Stimulated activated CD4-positive, alpha-beta T cell treated with anti-CD3 and anti-CD28 coated beads, Interleukin-4, amount 100 ng/mL, for 4 hours (primary cell): ENCODE measurements around the gene ANKRD11.

Source experiments
- DNase-seq, 2 experiments: peaks; one replicate each; pipeline ENCODE4 v3.0.0-alpha.2; 2020

ANKRD11 gene

DNA sequence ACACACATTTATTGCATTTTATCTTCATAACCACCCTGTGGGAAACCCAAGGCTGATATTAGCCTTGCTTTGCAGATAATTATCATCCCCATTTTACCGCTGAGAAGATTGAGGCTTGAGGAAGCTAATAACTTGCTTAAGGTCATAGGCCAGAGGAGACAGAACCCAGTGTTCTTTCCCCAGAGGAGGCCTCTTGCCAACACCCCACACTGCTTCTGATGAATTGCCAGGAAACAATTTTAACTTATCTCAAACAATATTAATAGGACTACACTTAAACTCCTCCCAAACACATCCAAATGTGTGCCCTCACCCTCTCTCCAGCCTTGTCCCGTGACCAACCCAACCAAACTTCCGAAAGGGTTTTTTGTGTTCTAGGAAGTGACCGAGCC lies 15.7 kb upstream of the ANKRD11 start:
- no peak for DNase-seq

DNA sequence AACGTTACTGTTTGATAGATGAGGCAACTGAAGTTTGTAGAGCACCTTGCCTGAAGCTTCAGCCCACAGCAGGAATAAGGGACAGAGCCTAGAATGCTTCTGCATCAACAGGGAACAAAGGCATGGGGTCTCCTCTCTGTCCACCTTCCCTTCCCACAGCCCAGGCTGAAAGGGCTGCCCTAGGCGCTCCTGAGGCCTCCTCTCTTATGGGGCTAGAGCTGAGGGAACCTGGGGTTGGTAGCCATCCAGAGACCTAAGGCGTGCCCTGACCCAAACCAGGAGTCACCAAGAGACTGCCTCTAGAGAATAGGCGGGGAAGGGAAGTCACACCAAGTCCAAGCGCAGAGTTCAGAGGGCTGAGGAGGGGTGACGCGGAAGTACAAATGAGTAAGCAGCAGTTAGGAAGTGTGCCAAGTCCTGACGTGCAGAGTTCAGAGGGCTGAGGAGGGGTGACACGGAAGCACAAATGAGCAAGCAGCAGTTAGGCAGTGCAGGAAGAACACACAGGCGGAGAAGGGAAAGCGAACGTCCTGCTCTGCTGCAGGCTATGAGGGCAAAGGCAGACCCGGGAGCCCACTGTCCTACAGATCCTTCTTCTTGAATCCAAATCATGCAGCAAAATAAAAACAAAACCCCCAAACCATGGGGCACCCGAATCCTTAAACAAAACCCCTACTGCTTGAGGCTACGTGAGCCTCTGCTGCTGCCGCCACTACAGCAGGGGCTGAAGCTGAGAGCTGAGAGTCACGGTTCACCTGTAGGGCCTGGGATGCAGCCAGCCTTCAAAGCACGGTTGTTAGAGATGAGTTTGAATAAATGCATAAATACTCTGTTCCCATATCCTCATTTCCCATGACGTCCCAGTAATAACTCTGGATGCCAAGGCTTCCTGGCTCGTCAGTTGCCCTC lies 15.1 kb upstream of the ANKRD11 start:
- peak; percentile 74 to 90 for DNase-seq

DNA sequence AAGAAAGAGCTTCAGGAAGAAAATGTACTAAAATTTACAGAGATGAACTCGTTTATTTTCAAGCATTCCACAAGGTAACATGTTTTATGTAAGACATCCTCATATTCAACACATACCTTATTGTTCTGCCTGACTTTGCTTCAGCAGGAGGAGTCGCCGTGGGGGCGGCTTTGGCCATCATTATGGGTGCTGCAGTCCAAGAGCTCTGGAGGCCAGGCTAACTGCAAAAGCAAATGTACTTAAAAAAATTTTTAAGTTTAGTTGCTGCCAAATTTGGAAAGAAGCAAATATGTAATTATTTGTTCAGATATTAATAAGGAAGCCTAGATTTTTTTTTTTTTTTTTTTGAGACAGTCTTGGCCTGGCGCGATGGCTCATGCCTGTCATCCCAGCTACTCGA lies 13.7 kb upstream of the ANKRD11 start:
- DNase-seq = no peak

DNA sequence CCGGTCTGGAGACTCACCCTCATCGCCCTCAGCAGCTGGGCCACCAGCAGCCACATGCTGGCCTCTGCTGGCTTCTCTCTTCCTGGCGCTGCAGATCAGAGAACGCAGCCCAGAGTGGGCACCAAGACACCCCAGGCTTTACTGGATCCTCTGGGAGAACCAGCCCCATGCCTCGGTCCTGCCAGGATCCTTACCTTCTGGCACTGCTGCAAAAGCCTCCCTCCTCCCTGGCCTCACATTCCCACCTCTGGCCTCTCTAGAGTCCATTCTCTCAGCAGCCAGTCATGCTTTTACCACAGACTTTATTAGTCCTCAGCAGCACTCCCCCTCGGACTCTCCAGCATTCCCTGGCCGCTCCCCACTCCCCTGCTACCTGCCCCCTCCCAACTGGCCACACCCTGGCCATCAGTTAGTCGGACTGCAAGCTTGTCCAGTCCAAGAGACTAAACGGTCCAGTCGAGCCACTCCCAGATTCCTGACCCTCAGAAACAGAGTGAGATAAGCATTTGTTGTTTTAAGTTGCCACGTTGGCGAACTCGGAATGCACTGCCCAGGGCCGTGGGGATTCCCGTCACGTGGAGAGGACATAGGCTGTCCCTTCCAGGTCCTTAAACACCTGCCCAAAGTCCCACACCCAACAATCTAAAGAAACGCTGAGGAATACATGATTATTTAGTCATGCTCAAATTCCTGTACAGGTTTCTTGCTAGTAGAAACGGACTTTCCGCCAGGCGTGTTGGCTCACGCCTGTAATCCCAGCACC lies 11.9 kb upstream of the ANKRD11 start:
- DNase-seq = no peak

DNA sequence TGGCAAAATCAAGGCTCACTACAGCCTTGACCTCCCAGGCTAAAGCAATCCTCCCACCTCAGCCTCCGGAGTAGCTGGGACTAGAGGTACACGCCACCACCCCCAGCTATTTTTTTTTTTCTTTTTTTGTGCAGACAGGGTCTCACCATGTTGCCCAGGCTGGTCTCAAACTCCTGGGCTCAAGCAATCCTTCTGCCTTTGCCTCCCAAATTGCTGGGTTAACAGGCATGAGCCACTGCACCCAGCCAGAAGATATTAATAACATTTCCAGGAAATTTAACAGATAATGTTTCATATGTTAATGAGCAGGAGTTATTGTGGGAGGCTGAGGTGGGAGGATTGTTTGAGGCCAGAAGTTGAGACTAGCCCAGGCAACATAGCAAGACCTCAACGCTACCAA lies 9.4 kb upstream of the ANKRD11 start:
- DNase-seq = no peak

DNA sequence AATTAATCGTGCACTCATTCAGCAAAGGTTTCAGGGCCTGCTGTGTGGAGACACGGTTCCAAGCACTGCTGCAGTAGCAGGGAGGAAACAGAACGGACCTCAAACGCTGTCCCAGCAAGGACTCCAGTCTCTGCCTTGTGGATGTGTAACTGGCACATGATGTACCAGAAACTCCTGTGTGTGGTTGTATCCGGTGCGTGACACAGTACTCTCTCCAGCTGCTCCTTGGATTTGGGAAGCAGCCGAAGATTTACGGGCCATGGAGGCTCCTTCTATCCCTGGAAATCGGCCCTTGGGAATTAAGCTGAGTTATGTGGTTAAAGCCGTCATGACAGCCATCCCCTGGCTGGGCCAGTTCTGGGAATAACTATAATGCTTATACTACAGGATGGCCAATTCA lies 8.5 kb upstream of the ANKRD11 start:
- DNase-seq = no peak

DNA sequence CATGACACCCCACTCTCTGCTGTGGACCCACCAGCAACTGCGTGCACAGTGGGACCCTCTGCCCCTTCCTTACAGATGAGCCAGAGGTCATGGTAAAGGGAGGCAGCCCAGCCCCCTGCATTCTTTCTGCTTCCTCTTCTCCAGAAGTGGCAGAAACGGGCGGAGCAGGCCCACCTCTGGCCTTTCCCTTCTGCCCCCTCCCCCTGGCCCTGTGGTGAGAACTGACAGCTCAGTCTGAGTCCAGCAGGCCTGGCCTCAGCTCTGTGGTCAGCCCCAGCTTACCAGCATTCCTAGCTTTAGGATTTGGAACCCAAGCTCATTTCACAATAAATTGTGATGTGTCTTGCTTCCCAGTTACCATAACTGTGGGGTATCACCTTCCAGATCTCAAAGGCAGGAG lies 4.8 kb upstream of the ANKRD11 start:
- DNase-seq = no peak

DNA sequence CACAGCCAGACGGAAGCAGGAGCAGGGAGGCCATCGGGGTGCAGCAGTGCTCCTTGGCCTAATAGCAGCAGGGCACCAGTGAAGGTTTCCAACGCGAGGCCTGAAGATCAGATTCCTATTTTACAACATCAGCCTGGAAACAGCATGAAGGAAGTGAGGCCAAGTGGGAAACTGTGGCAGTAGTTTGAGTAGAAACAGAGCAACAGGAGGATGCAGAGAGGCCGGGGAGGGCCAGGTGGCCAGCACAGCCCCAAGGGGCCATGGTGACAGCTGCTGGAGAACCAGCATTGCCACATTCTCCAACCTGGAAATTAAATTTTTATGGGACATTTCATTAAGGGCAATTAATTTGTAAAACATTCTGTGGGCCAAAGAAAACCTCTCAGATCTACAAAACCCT lies 3.4 kb upstream of the ANKRD11 start:
- no peak for DNase-seq

DNA sequence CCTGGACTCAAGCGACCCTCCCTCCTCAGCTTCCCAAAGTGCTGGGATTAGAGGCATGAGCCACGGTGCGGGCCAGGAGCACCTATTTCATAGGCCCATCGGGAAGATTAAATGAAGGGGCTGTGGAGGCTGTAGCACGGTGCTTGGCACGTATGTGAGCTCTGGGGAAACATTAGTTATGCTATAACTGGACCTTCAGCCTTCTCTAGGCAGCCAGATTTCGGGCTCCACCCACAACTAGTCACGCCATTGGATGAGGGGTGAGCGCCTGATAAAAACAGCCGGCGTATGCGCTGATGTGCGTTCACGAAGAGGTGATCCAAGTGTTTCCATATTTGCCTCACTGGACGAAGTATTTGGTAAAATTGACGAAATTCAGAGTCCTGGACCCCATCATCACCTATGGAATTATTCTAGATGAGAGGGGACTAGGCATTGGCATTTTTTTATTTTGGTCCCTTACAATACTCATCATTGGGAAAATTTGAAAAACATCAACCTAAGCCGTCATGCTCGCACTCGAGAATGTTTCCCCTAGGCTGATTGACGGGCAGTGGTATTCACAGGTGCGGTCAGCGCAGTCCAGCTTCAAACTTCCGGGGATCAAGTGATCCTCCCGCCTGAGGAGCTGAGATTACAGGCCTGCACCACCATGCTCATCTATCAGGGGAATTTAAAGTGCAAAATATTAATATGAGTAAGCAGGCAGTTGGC lies 1.8 kb upstream of the ANKRD11 start:
- no peak for DNase-seq

DNA sequence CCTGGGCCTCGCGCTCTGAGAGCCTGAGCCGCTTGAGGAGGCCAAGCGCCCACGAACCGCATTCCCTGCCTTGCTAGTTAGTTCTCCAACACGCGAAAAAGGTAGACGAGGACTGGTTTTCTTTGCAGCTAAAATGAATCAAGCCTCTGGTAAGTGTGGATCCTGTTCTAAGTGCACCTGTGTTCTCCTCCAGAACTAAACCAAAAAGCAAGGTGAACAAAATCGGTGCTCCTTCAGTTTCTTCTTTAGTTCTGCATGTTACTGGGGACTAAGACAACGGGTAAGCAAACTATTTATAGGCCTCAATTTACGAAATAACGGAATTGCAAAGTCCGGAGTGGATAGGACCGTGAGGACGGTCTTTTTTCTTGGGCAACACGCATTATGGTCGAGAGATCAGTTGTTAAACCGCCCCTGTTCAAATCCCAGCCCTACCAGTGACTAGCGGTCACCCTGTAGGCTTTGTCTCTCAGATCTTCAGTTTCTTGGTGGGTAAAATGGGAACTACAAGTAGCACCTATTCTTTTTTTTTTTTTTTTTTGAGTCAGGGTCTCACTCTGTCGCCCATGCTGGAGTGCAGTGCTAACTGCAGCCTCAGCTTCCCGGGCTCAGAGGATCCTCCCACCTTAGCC lies 993 bp upstream of the ANKRD11 start:
- no peak for DNase-seq

DNA sequence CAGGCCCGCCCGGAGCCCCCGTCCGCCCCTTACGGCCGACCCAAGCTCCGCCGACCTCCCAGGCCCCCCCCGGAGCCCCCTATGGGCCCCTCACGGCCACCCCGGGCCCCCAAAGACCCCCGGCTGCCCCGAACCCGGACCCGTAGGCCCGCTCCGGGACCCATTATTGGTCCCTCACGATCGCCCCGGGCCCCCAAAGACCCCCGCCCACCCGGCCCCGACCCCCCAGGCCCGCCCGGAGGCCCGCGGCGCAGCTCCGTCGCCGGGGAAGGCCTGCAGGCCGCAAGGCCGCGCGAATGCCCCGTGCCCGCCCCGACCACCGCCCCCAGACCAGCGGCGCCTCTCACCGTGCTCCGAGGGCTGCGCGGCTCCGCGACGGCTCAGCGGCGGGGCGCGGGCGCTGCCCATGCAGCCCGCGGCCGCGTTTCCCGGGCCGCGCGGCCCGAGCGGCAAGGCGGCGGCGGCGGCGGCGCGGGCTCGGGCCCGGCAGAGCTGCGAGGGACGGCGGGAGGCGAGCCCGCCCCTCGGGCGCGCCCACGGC lies 393 bp downstream of the ANKRD11 start:
- no peak for DNase-seq

DNA sequence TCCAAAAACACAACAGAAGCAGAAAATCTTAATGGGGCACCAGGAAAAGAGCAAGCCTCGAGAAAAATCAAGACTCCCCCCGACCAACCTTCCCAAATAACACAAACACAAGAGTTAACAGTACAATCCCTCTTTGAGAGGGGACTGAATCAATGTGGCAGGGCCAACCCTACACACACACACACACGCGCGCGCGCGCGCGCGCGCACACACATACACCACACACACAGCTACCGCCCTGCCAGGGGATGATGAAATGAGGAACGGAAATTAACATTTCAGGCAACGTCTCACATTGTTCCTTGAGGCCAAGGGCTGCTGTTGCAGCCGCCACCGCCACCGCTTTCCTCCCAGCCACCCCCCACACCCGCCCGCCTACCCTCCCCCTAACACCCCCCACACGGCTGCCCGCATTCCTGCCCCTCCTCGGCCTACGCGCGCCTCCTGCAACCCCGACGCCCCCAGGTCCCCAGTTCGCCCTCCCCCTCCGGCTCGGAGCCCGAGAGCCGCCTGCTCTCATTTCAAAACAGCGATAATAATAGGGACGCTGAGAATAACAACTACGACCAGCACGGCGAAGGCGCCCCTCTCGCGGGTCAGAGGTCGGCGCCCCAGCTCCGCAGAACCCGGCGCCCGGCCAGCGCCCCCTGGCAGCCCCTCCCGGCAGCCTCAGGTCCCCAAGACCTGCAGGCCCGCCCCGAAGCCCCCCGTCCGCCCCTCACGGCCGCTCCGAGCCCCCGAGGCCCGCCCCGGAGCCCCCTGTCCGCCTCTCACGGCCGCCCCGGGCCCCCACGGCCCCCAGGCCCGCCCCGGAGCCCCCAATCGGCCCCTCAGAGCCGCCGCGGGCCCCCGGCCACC lies 1.1 kb downstream of the ANKRD11 start:
- peak; percentile 73 to 90 for DNase-seq

DNA sequence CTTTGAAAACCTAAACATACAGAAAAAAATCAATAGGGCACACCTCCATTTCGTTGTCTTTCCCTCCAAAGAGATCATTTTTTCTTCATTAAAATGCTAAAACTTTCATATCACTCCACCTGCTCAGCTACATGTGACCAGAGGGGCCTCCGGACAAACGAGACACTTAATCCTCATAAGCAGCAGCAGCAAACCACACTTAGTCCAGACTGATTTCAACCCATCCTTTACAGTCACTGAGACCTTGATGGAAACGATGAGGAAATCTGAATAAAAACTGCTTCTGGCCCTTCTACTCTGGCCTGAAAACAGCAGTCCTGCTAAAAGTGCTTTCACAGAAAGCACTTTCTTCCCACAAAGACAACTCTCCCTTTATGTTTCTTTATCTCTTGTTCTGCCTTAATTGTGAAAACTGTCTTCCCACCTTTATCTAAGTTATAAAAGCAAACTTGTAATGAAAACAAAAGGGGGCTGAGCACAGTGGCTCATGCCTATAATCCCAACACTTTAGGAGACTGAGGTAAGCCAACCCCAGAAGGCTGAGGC lies 4.6 kb downstream of the ANKRD11 start:
- DNase-seq = no peak

DNA sequence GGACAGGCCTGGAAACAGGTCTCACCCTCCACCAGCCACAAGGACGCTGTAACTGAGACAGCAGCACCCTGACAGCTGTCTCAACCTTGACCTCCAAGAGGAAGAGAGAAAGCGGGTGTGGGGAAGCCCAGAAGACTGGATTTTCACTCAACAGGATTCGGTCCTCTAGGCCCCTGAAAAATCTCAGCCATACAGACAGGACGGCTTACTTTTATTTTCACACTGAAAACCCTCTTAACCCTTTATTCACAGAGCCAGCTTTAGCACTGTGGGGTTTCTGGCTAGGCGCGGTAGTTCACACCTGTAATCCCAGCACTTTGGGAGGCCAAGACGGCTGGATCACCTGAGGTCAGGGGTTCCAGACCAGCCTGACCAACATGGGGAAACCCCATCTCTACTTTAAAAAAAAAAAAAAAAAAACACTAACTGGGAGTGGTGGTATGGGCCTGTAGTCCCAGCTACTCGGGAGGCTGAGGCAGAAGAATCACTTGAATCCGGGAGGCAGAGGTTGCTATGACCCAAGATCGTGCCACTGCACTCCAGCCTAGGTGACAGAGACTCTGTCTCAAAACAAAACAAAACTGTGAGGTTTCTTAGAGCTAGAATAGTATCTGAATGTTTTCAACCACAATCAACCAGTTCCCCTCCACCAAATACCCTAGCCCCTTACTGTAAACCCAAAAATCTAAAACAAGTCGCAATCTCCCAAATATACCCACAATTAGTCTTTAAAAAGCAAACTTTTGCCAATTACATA lies 5.3 kb downstream of the ANKRD11 start:
- DNase-seq = no peak

DNA sequence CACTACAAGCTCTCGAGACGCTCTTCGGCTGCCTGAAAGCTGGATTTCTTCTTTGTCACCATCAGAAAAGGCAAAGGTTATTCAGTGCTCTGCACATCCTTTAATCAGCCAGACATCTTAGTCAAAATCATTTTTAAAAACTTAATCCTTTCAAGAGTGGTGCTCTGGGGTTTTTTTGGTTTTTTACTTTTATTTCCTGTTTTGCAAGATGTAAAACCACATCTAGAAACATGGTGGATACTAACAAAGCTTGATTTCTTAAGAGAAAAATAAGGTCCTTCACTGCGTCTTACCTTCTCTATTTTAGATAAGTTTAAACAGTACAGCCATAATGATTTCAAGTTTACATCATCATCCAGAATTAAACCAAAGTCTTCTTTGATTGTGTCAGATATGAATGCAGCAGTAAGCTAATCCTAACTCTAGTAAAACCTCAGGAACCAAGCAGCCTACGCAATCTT lies 6.3 kb downstream of the ANKRD11 start:
- no peak for DNase-seq

DNA sequence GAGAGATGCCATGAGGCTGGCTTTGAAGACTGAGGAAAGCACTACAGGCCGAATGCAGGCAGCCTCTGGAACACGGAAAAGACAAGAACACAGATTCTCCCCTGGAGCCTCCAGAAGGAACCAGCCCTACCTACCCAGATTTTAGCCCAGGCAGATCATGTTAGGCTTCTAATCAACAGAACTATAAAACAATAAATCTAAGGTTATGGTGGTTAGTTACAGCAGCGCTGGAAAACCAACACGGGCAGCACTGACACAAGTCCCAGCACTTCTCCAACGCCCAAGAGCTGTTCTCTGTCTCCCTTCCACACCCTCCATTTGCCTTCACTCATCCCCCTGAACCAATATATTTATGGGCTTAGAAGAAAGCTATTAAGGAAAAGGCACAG lies 7.5 kb downstream of the ANKRD11 start:
- DNase-seq = no peak

DNA sequence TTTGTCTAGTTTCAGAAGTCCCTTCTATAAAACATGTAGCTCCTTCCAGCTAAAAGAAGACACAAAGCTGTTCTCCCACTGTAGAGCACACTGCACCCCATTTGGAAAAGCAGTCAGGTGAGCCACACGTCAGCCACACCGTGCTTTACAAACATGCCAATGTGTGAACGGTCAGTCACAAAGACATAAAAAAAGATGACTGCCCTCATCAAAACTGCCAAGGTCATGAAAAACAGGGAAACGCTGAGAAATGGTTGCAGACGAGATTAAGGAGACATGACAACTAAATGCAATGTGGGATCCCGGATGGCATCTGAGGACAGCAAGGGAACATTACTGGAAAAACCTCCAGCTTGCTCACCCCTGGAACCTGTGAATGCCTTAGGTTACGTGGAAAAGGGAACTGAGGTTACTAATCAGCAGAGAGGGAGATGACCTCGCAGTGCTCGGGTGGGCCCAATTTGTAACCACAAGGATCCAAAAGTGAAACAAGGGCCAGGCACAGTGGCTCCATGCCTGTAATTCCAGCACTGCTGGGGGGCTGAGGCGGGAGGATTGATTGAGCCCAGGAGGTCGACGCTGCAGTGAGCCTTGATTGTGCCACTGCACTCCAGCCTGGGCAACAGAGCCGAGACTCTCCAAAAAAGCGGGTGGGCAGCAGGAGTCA lies 8.1 kb downstream of the ANKRD11 start:
- no peak for DNase-seq

DNA sequence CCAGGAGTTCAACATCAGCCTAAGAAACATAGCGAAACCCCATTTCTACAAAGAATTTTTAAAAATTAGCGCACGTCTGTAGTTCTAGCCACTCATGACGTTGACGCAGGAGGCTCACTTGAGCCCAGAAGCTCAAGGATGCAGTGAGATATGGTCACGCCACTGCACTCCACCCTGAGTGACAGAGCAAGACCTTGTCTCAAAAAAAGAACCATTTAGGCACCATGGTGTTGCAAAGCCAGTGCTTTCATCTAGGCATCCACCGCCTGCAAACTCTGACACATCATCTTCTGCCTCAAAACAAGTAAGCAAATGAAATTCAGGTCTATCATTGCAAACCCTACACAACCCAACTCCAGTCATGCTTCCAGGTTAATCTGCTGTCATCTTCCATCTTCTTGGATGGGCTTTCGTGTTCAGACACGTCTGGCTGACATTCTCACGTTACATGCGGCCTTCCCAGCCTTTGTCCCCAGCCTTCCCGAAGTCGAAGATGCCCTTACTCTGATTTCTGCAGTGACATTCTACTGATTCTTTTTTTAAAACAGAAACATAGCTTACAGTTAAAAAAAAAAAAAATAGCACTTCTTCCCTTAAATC lies 8.9 kb downstream of the ANKRD11 start:
- DNase-seq = no peak

DNA sequence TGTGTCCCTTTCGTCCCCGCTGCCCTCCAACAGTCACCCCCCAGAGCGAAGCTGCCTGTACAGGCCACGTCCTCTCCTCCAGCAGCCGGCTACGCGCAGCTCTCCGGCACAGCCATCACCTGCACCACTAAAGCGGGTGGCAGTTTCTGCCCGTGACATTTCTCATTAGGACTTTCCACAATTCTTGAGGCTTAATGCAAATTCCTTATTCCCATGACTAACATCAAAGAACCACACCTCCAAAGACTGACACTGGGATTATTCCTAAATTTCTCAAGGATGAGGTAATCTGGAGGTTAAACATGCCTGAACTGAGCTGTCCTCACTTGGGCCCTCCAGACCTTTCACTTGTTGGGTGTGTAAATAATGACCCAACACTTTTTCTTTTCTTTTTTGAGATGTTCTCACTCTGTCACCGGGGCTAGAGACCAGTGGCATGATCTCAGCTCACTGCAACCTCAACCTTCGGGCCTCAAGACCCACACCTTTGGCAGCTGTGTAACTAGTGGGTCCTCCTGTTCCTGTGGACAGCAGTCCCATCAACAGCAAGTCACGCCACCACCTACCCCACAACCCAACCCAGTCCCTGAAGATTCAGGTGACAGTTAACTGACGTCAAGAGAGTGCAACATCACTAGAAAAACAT lies 11.7 kb downstream of the ANKRD11 start:
- DNase-seq = no peak
